Activated CD4-positive, alpha-beta T cell treated with anti-CD3 and anti-CD28 coated beads for 48 hours (primary cell): ENCODE data around the gene C11orf21.
"Not testable (repeated sequence)": the region's sequence is repeated elsewhere in the genome, so short reads cannot be mapped to it uniquely, and the experiment has no call there.

Experiments used
- DNase-seq: peaks from one replicate; pipeline ENCODE4 v3.0.0-alpha.2; 2020

C11orf21 gene

DNA sequence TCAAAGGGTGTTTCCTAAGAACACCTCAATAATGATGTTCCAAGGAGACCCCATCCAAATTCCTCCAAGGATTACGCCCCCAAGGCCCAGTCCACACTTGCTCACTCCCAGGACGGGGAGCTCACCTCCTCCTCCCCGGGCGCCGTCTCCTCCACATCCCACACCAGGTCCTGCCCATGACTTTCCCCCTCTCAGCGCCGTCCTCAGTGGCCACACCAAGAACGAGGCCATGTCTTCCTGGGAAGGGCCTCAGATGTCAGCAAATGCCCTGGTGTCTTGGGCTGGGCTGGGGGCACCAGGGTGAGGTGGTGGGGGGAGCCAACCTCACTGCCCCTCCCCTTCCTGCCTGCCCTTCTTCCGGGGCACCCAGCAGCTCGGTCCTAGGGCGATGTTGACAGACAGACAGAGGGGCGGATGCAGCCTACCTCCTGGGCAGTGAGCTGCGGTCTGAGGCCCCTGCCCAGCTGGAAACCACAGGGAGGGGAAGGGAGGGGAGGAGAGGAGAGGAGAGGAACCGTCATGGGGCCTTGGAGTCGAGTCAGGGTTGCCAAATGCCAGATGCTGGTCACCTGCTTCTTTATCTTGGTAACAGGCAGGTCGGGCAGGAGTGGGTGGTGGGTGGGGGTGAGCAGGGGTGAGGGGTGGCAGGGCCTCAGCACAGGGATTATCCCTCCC, at the start of gene C11orf21, which contains the start of gene TSPAN32:
Gene C11orf21 (minus strand): TSS at position 288 of the 675 bp plus-strand sequence. CDS start 110 bp downstream, at position 178.
Gene TSPAN32 (plus strand): TSS at position 383 of the 675 bp plus-strand sequence. CDS start 137 bp downstream, at position 520.
- peak; percentile 64 for DNase-seq

DNA sequence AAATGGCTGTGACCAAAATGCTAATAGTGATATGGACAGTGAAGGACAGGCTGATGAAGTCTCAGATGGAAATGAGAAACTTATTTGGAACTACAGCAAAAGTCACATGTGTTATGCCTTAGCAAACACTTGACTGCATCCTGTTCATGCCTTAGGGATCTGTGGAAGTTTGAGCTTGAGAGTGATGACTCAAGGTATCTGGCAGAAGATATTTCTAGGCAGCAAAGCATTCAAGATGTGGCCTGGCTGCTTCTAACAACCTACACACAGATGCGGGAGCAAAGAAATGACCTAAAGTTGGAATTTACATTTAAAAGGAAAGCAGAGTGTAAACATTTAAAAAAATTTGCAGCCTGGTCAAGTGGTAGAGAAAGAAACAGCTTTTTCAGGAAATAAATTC, 47.3 kb upstream of the C11orf21 start:
- DNase-seq, result no peak

DNA sequence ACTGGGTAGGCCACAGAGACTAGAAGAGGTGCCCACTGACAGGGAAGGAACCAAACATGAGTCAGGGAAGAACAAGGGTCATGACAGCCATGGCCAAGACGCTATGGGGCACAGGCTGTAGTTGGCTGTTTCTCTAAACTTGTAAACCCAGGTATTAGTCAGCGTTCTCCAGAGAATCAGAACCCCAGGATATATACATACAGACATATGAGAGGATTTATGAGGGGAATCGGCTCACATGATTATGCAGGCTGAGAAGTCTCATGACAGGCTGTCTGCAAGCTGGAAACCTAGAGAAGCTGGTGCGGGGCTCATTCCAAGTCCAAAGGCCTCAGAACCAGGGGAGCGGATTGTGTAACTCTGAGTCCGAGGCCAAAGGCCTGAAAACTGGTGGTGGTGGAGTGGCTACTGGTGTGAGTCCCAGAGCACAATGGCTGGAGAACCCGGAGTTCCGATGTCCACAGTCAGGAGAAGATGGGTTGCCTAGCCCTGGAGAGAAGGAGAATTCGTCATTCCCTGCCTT, 45.7 kb upstream of the C11orf21 start:
- no peak for DNase-seq

DNA sequence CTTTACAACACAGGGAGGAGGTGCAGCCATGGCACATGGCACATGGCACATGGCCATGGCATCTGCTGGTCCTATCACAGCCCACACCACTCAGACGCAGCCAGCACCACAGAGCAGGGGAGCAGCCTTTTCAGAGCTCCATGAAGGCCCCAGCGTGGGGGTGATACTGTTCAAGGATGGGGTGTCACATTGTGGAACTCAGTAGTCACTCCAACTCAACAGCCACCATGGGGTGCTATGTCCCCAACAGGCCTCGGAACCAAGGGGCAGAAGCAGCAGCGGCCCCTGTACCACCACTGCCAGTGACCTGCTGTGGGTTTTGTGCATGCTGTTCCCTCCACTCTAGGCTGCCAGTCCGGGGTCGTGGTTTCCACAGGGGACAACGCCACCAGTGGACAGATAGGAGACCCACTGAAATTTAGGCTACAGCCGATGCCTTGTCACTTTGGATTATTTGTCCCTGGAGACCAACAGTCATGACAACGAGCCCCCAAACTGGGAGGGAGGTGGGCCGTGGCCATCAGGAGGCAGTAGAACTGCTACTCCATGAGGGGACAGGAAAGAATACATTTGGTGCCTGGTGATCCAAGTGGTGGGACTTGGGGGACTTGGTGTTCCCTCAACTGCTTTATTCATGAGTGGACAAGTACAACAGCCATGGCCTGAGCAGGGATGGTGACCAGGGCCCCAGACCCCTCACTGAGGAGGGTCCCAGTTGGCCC, 45.0 kb upstream of the C11orf21 start:
- DNase-seq, result no peak

DNA sequence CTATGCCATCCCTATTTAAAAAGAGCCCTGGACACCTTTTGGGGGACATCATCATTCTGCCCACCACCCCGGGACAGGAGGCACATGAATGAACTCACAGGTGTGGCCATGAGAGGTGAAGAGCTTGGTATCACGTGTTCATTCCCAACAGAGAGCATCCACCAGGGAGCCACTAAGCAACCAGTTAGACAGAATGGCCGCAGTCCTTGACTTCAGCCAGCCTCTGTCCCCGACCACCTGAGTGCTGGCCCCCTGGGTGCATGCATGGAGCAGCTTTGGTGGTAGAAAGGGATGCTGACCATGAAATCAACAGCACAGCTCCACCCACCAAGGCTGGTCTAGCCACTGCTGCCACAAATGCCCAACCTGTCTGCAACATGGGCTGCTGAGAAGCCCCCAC, 44.3 kb upstream of the C11orf21 start:
- DNase-seq, result no peak

DNA sequence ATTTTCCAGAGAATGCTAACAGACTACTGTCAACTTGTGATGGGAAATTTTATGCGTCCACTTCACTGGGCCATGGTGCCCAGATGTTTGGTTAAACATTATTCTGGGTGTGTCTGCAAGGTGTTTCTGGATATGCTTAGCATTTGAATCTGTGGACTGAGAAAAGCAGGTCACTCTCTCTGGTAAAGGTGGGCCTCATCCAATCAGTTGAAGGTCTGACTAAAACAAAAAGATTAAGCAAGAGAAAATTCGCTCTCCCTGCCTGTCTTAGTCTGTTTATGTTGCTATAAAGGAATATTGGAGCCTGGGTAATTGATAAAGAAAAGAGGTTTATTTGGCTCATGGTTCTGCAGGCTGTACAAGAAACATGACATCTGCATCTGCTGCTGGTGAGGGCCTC, 43.3 kb upstream of the C11orf21 start:
- DNase-seq, result no peak

DNA sequence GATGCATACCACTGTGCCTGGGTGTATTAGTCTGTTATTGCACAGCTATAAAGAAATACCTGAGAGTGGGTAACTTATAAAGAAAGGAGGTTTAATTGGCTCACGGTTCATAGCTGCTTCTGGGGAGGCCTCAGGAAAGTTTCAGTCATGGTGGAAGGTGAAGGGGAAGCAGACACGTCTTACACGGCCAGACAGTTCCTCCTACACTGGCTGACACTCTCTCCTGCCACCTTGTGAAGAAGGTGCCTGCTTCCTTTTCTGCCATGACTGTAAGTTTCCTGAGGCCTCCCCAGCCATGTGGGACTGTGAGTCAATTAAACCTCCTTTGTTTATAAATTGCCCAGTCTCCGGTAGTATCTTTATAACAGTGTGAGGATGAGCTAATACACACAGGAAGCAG, 41.8 kb upstream of the C11orf21 start:
- DNase-seq, result no peak

DNA sequence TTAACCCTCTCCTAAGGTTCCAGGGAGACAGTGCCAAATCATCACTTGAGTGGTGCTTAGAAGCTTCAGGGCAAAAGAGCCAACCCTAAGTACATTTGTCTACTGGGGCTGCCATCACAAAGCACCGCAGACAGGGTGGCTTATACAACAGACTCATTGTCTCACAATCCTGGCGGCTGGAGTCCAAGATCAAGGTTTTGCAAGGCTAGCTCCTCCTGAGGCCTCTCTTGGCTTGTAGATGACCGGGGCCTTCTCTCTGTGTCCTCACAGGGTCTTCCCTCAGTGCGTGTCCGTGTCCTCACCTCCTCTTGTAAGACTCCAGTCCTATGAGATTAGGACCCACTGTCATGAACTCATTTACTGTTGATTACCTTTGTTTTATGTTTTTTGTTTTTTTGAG, 41.3 kb upstream of the C11orf21 start:
- DNase-seq, result no peak

DNA sequence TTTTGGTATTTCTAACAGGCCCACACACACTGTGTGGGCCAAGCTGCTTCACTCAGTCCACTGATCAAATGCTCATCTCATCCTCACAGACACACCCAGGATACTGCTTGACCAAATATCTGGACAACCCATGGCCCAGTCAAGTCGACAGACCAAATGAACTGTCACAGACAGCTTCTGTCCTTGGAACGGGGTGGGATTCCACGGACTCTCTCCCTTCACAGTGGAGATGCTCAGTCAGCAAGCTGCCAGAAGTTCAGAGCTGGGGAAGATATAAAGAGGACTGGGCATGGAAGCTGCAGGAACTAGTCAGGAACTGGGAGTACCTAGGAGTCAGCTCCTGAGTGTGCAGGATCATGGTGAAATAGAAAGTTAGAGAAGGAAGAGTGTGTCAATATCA, 40.8 kb upstream of the C11orf21 start:
- no peak for DNase-seq

DNA sequence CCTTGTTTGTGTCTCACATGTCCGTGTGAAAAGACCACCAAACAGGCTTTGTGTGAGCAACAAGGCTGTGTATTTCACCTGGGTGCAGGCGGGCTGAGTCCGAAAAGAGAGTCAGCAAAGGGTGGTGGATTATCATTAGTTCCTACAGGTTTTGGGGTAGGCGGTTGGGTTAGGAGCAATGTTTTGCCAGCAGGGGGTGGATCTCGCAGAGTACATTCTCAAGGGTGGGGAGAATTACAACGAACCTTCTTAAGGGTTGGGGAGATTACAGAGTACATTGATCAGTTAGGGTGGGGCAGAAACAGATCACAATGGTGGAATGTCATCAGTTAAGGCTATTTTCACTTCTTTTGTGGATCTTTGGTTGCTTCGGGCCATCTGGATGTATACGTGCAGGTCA, 37.0 kb upstream of the C11orf21 start:
- not testable (repeated sequence) for DNase-seq

DNA sequence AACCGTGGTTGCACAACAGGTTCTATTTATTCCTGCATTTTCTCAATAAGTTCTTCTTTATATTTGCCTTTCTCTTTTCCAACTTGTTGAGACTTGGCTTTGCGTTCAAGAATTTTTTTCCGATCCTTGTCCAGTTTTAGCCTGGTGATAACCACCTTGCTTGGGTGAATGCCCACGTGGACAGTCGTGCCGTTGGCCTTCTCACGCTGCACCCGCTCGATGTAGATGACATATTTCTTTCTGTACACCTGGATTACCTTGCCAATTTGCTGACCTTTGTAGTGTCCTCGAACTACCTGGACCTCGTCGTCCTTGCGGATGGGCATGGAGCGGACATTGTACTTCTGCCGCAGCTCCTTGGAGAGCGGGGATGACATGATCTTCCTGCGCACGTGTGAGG, 33.6 kb upstream of the C11orf21 start:
- DNase-seq, result not testable (repeated sequence)

DNA sequence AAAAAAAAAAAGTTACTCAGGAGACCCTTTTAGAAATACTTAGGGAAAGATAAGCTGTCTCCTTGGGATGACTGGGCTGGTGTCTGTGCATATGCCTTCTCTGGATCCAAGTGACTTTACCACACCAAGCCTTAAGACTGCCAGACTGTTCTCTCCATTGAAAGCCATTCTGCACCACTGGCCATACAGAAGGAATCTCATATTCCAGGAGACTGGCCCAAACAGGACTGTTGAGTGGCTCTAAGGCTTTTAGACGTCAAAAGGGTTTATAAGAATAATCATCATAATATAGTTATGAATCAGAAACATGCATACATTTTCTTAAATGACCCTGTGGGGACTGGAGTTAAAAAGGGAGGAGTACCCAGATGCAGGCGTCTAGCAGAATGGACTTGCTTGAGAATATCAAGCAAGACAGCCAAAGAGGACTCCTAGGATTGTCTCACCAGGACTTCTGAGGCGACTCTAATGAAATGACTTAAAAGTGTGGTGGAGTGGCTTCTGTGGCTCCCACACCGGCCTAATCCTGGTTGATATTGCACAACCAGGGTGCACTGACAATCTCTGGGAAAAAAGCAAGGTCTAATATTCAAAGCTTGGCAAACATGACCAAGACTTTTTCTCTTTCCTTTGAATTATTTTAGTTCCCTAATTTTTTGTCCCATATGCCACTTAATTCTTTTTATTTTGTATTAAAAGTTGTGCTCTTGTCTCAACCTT, 31.9 kb upstream of the C11orf21 start:
- DNase-seq, result not testable (repeated sequence)

DNA sequence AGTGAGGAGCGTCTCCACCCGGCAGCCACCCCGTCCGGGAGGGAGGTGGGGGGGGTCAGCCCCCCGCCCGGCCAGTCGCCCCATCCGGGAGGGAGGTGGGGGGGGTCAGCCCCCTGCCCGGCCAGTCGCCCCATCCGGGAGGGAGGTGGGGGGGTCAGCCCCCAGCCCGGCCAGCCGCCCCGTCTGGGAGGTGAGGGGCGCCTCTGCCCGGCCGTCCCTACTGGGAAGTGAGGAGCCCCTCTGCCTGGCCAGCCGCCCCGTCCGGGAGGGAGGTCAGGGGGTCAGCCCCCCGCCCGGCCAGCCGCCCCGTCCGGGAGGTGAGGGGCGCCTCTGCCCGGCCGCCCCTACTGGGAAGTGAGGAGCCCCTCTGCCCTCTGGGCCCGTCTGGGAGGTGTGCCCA, 30.9 kb upstream of the C11orf21 start:
- DNase-seq, result not testable (repeated sequence)

DNA sequence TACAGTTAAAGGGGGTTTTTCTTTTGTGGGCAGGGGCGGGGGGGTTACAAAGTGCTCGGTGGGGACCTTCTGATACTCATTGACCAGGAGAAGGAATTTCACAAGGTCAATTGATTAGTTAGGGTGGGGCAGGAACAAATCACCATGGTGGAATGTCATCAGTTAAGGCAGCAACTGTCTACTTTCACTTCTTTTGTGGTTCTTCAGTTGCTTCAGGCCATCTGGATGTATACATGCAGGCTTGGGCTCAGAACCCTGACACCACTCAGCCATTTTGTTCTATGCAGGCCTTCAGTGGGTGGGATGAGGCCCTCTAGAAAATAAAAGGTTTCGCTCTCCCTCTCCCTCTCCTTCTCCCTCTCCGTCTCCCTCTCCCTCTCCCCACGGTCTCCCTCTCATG, 29.7 kb upstream of the C11orf21 start:
- DNase-seq, result no peak

DNA sequence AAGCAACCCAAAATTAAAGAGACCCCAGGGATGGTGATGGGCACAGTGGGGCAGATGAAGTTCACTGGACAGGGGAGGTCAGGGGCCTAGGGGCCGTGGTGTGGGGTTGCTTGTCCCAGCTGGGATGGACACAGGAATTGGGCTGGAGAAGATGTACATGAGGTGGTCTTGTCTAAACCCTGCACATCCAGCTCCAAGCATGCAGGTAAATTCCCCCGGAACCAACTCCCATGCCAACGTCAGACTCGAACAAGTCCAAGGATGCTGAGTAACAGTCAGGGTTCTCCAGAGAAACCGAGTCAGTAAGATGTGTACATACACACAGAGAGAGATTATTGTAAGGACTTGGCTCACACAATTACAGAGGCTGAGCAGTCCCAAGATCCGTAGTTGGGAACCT, 29.0 kb upstream of the C11orf21 start:
- no peak for DNase-seq

DNA sequence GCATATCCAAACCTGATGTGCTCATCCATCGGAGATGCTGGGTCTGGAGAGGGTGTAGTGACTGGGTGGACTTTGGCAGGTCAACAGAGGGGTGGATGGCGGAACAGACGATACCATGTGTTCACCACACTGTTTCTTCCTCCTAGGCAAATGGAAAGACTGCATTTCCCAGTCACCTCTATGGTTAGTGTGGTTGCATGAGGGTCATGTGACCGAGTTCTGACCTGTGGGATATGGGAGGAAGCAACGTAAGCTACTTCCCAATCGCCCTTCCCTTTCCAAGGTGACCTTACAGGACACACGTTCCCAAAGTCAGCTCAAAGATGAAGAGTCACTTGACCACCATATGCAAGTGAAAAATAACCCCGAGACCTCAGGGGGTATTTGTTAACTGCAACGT, 27.8 kb upstream of the C11orf21 start:
- no peak for DNase-seq

DNA sequence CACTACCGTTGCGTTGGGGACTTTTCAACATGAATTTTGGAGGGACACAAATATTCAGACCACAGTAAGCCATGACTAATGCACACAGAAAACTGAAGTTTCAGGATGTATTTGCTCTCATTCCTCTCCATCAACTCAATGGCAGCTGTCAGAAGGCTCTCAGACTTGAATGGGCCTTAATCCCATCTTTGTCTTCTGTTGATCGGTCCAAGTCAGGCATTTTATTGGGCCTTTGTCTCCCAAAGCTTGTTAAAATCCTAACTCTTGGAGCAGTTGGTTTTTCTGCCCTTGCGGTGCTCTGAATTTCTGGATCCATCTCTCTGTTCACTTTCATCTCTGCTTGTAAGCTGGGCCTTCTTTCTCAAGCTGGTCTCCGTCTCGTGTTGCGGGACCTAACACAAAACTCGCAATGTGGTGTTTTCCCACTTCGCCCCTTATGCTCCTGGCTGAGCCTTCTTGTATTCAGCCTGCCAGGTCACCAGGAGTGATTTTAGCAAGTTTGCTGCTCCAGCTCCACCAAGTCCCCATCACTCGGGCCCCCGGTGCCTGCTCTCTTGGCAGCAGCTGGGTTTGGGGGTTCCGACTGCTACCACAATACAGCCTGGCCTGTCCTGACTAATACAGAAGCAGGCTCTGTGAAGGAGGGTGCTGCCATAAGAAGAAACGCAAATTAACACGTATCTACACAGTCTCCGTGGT, 27.1 kb upstream of the C11orf21 start:
- DNase-seq, result no peak

DNA sequence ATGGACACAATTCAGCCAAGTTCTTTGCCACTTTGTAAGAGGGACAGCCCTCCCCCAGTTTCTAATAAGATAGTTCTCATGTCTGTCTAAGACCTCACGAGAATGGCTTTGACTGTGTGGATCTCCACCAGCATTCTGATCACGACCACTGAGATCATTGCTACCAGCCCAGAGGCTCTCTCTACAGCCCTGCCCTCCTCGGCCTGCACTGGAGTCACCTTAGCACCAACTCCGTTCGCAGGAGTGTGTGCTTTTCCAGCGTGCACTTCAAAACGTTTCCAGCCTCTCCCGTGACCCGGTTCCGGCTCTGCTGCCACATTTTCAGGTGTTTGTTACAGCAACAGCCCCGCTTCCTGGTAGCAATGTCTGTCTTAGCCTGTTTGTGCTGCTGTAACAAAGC, 26.3 kb upstream of the C11orf21 start:
- no peak for DNase-seq

DNA sequence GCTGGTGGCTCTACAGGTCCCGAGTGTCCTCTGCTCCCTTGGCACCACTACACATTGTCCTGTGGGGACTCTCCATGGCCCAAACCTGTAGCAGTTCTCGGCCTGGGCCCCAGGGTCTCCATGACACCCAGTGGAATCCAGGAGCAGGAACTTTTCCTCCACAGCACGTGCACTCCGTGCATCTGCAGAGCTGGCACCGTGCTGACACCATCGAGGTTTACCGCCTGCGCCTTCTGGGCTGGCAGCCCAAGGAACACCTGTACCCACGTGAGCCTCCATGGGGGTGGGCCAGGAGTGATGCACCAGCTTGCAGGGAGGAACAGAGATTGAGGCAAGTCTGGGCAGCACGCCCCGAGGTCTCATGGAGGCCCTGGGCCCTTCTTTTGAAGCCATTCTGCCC, 25.3 kb upstream of the C11orf21 start:
- DNase-seq, result no peak

DNA sequence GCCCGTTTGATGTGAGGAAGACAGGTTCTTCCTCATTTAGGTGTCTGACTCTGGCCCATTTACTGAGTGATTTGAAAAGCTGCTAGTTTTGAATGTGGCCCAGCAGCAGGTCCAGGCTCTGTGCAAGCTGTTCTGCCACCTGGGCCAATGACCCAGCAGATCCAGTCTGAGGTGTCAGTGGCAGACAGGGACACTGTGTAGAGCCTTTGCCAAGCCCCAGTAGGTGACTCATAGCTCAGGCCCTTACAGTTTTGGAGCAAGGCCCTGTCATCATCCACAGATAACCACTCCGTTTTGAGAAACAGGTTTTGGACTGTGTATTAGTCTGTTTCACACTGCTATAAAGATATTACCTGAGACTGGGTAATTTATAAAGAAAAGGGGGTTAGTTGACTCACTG, 24.0 kb upstream of the C11orf21 start:
- DNase-seq, result no peak

DNA sequence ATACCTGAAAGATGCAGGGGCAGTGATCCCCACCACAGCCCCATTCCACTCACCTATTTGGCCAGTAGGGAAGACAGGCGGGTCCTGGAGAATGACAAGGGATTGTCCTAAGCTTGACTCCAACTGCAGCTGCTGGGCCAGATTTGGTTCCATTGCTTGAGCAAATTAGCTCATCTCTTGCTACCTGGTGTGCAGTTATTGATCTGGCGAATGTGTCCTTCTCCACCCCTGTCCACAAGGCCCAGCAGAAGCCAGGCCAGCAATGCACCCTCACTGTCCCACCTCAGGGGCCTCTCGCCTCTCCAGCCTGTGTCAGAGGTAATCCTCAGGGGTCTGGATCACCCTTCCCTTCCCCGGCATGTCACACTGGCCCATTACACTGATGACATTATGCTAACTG, 23.4 kb upstream of the C11orf21 start:
- DNase-seq, result no peak

DNA sequence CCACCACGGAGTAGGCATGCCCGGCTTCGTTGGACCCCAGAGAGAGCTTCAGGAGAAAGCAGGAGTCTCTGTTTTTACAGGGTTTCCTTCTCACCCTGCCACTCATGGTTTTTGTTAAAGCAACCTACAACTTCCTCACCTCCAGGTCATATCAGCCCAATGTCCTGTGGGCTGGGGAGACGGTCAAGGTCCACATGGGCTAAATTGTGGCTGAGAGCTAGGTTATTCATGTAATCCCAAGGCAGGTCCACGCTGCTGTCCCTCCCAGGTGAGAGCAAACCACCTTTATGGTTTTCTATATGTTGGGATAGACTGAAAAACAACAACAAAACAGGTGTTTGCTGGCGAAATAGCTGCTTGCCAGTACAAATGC, 19.6 kb upstream of the C11orf21 start:
- DNase-seq, result no peak
